CD4-positive, alpha-beta T cell treated with Interferon alpha-2 for 1 hour (primary cell): ENCODE data around the gene REM2.
"Not testable (repeated sequence)": the region's sequence is repeated elsewhere in the genome, so short reads cannot be mapped to it uniquely, and the experiment has no call there.

Source experiments
- DNase-seq, 2 donors: peaks; one replicate each; pipeline ENCODE4 v3.0.0-alpha.2; 2020 to 2022

REM2 gene

GRCh38 chr14:22848351-22849164, 34.5 kb upstream of the REM2 start:
- no peak for DNase-seq

DNA sequence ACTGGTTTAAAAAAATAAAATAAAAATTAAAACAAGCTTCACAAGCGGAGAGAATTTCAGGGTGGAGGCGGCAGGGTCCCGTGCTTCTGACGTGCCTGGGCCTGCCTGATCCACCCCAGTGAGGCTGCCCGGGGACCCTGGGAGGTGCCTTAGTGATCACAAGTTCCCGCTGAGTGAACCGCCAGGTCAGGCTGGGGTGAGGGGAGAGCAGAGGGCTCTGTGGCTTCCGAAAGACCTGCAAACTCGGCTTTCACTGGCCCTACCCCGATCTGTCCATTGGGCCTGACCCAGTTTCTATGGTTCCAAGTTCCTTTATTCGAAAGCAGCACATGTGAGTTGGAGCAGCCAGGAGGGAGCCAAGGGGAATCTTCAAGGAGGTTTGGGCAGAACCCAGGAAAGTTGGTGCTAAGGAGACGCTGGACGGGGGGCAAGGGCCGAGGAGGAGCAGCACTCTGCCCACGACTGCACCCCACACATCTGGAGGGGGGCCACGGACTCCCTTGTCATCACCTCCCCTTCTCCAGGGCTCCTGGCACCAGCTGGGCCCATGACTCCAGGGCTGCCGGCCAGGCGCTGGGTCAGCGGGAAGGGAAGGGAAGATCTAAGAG, 33.7 kb upstream of the REM2 start:
- DNase-seq: no peak

GRCh38 chr14:22850944-22851764, 31.9 kb upstream of the REM2 start:
- DNase-seq: no peak

DNA sequence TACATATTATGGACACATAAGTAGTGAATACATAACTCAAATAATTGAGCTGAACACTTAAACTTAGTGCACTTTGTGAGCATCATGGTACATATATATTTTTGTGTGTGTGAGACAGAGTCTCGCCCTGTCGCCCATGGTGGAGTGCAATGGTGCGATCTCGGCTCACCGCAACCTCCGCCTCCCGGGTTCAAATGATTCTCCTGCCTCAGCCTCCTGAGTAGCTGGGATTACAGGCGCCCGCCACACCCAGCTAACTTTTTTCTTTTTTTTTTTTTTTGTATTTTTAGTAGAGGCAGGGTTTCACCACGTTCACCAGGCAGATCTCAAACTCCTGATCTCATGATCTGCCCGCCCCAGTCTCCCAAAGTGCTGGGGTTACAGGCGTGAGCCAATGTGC, 30.8 kb upstream of the REM2 start:
- not testable (repeated sequence) for DNase-seq

GRCh38 chr14:22852599-22852939, 30.5 kb upstream of the REM2 start:
- DNase-seq: no peak

DNA sequence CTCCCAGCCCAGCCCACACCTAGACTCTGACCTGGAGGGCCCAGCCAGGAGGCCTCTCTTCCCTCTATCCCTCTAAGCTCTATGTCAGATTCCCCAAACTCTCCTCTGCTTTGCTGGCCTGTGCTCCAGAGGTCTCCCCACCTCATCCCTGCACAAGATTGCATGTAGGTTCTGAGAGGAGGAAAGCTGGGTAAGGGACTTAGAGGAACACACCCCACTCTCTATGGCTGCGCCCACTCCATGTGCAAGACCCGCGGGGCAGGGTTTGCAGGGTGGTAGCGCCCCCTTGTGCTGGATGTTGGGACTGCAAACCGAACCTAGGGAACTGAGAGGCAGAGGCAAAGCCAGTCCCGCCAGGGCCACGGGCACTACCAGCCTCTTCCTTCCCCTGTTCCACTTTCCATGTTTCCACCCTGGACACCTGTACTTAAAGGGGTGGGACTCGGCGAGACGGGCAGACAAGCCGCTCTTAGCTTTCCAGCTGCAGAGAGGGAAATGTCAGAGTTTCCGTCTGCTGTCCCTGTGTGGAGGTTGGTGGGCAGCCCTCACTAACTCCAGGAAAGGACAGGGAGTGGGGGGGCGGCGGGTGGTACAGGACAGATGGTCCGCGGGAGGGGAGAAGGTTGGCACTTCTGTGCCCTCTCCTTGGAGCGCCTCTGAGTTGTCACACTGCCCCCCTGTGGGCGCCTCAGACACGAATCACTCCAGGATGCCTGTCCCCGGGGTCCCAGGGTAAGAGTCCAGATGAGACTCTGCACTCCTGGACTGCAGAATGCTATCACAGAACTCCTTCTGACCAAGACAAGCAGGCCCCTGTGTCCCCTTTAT, 29.9 kb upstream of the REM2 start:
- DNase-seq: peak; percentile 86 to 91

DNA sequence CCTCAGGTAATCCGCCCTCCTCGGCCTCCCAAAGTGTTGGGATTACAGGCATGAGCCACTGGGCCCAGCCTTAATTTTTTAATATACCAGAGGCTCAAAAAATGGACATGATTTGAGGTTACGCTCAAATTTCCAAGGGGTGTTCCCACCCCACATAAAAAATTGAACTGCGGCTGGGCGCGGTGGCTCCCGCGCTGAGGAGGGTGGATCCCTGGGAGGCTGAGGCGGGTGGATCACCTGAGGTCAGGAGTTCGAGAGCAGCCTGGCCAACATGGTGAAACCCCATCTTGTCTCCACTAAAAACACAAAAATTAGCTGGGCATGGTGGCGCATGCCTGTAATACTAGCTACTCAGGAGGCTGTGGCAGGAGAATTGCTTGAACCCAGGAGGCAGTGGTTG, 28.7 kb upstream of the REM2 start:
- not testable (repeated sequence) for DNase-seq

DNA sequence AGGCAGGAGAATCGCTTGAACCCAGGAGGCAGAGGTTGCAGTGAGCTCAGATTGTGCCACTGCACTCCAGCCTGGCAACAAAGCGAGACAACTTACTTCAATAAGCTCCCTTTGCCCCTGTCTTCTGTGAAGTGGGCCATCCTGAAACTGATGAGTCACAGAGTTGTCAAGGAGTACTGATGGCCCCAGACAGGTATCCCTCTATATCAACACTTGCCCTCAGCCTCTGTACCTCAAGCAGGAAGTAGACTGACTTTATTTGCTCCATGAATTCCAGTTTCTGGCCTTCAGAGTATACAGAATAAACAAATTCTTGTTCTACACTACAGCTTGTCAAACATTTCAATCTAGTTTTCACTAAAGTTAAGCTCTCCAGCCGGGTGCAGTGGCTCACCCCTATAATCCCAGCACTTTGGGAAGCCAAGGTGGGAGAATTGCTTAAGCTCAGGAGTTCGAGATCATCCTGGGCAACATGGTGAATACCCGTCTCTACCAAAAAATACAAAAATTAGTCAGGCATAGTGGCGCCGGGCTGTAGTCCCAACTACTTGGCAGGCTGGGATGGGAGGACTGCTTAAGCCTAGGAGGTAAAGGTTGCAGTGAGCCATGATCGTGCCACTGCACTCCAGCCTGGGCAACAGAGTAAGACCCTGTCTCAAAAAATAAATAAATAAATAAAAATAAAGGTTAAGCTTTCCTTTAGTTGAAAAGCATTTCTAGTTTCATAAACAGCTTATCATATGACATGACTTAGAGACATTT, 27.9 kb upstream of the REM2 start:
- DNase-seq: no peak

DNA sequence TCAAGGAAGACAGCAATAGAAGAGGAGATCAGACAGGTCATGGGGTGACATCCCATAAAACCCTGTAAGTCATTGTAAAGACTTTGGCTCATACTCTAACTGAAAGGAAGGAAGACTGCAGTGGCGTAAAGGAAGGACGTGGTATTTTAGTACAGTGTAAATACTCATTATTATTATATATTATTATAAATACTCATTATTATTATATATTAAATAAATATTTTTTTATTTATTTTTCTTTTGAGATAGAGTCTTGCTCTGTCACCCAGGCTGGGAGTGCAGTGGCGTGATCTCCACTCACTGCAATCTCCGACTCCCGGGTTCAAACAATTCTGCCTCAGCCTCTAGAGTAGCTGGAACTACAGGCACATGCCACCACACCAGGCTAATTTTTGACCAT, 26.6 kb upstream of the REM2 start:
- no peak for DNase-seq

GRCh38 chr14:22860377-22860776, 22.6 kb upstream of the REM2 start:
- not testable (repeated sequence) for DNase-seq

DNA sequence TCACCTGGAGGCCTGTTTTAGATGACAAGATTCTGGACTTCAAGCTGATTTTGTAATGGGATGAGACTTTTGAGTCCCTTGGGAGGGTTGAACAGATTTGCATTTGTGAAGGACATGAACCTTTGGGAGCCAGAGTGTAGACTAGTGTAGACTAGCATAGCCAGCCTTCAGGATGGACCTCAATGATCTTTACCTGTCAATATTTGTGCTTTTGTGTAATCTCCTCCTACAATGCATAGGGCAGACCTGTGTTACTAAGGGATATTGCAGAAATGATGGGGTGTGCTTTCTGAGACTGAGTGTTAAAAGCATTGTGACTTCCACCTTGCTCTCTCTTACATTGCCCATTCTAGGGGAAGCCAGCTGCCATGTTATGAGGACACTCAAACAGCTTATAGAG, 21.4 kb upstream of the REM2 start:
- no peak for DNase-seq

- no peak for DNase-seq
Observed at GRCh38 chr14:22864979-22865378, 18.0 kb upstream of the REM2 start.

DNA sequence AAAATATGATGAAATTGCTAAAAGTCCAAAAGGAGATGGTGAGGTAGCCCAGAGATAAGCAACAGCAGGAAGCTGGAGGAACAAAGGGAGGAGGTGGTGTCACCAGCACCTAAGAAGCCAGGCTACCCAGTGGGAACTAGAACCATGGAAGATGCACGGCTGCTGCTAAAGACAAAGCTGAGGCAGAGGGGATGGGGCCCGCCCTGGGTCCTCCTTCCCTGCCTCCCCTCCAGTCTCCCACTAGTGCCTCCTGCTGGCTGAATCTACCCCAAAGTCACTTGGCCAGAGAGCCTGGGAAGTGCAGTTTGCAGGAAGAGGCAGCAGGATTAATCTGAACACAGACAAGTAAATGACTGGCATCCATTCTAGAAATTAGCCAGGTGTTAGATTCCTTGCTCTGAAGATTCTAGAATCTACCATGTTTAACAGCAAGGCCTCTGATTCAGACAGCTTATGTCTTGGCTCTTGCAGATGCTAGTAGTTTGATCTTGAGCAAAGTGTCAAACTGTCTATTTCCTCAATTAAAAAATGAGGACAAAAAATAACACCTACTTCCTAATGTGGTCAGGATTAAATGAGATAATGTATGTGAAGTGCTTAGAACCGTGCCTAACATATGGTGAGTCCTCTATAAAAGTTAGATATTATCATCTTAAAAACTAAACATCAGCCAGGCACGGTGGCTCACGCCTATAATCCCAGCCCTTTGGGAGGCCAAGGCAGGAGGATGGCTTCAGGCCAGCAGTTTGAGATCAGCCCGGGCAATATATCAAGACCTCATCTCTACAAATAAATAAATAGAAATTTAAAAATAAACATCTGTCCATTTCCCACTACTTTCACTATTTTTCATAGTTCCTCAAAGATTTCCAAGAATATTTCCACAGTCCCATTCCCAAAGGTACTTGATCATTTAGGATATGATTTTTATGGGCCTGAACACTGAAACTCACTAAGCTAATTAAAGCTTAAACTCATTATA, 17.3 kb upstream of the REM2 start:
- no peak for DNase-seq

- DNase-seq: no peak
Observed at GRCh38 chr14:22866874-22867273, 16.1 kb upstream of the REM2 start.

DNA sequence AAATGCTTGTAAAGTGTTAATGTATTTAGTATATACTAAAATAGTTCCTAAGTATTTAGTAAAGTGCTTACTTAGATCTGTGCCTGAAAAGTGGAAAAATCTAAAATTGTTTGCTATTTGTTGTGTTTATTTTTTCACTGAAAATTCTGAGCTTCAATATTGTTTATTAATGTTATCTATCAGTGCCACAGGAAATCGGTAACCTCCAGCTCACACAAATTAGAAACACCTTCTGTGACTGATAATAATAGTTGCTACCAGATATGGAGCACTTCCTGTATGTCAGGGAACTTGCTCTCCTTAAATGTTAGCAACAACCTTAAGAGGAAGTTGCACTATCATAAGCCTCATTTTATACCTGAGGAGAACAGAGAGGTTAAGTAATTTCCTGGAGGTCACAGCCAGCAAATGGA, 12.2 kb upstream of the REM2 start:
- no peak for DNase-seq

DNA sequence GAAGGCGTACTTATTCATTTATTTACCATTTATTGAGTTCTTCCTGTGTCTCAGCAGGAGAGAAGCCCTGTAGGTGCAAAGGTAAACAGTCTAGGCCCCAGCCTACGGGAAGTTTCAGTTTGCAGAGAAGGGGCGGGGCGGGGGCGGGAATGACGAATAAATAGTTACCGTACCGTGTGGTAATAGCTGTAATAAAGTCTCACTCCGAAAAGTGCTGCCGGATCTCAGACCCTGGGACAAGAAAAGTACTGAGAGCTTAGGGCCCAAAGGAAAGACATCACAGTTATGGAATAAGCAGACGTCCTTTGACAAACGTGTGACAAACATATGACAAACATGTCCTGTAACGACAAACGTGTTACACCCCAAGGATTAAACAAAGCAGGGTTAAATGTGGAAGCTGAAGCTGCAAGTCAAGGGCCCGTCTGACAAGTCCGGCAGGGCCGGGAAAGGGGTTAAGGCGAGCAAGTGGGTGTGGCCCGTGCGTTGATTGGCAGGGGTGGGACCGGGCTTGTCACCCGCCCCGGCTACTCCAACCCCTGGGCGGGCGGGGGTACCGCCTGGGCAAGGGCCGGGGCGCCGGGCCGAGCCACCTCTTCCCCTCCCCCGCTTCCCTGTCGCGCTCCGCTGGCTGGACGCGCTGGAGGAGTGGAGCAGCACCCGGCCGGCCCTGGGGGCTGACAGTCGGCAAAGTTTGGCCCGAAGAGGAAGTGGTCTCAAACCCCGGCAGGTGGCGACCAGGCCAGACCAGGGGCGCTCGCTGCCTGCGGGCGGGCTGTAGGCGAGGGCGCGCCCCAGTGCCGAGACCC, 11.6 kb upstream of the REM2 start, which contains the start of gene LRP10:
Gene LRP10, plus strand, starts transcription at position 517 of the 809 bp plus-strand sequence. CDS start 564 bp downstream, outside the sequence.
- DNase-seq: peak; percentile 85 to 89

DNA sequence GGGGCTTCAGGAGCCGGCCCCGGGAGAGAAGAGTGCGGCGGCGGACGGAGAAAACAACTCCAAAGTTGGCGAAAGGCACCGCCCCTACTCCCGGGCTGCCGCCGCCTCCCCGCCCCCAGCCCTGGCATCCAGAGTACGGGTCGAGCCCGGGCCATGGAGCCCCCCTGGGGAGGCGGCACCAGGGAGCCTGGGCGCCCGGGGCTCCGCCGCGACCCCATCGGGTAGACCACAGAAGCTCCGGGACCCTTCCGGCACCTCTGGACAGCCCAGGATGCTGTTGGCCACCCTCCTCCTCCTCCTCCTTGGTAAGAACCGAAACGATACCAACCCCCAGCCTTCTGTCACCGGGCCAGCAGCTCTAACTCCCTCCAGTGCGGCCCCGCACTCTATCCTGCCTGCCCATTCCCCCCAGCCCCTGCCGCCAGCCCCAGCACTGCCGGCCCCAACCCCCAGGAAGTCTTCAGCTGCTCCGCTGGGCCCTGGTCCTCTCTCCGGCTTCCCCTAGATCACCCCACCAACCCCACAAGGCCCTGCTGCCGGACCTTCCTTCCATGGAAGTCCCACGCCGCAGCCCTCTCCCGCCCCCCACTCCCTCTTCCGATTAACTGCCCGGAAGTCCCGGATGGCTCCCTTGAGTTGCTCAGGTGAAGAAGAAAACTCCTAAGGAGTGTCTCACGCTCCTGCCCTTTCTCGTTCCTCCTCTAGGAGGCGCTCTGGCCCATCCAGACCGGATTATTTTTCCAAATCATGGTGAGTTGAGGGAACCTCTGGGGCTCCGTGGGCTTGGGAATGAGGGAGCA, 10.8 kb upstream of the REM2 start:
- DNase-seq: peak; percentile 66 to 82

- DNase-seq: no peak
Observed at GRCh38 chr14:22872833-22873520, 10.0 kb upstream of the REM2 start.
